Measurements from ENCODE around the gene SLC35G3.

GRCh38 chr17:35212668-35213067, 18.5 kb upstream of the SLC35G3 start:
- TF ChIP-seq CTCF (IDR thresholded peaks at IDR 0.05; ENCODE audit: insufficient read depth, low read length) (no peak), POLR2AphosphoS5 (IDR thresholded peaks at IDR 0.05; ENCODE audit: low read depth) (no peak), SPI1 (IDR thresholded peaks at IDR 0.05; ENCODE audit: borderline replicate concordance, low read depth) (no peak), GABPA (IDR thresholded peaks at IDR 0.05; ENCODE audit: low read depth) (no peak)
- TF ChIP-seq, protein P1, sequence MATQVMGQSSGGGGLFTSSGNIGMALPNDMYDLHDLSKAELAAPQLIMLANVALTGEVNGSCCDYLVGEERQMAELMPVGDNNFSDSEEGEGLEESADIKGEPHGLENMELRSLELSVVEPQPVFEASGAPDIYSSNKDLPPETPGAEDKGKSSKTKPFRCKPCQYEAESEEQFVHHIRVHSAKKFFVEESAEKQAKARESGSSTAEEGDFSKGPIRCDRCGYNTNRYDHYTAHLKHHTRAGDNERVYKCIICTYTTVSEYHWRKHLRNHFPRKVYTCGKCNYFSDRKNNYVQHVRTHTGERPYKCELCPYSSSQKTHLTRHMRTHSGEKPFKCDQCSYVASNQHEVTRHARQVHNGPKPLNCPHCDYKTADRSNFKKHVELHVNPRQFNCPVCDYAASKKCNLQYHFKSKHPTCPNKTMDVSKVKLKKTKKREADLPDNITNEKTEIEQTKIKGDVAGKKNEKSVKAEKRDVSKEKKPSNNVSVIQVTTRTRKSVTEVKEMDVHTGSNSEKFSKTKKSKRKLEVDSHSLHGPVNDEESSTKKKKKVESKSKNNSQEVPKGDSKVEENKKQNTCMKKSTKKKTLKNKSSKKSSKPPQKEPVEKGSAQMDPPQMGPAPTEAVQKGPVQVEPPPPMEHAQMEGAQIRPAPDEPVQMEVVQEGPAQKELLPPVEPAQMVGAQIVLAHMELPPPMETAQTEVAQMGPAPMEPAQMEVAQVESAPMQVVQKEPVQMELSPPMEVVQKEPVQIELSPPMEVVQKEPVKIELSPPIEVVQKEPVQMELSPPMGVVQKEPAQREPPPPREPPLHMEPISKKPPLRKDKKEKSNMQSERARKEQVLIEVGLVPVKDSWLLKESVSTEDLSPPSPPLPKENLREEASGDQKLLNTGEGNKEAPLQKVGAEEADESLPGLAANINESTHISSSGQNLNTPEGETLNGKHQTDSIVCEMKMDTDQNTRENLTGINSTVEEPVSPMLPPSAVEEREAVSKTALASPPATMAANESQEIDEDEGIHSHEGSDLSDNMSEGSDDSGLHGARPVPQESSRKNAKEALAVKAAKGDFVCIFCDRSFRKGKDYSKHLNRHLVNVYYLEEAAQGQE (IDR thresholded peaks at IDR 0.05; ENCODE audit: insufficient replicate concordance, low read depth): no peak

All from HL-60 (cell line).